Lower lobe of right lung (tissue), 2 donors: ENCODE data around the gene NRXN2. TPM values are rescaled to one million over a fixed set of nuclear protein-coding genes. Genes with fewer than 3 reads are reported as not detected.
A peak's percentile ranks its signal among the peaks of the same experiment; 100 is the strongest.

ENCODE experiments used
- ATAC-seq, 2 donors: fragments of 200-7000 bp; cut with Tn5 transposase; one replicate each; pipeline ENCODE4 v1.9.1; 2020 to 2022; ENCODE audit warnings: mild to moderate bottlenecking in 2 of 2, moderate library complexity in 2 of 2
- DNase-seq: peaks from one replicate; pipeline ENCODE4 v3.0.0-alpha.2; 2020
- H3K27ac ChIP-seq: fragments of 200-600 bp; one replicate; pipeline ENCODE4 v1.8.0; 2022
- H3K27me3 ChIP-seq: fragments of 200-600 bp; one replicate; pipeline ENCODE4 v1.8.0; 2022; ENCODE audit warnings: low read depth
- H3K36me3 ChIP-seq: fragments of 200-600 bp; one replicate; pipeline ENCODE4 v1.8.0; 2022; ENCODE audit warnings: mild to moderate bottlenecking
- H3K4me1 ChIP-seq: fragments of 200-600 bp; one replicate; pipeline ENCODE4 v1.8.0; 2022
- H3K4me3 ChIP-seq: fragments of 200-600 bp; one replicate; pipeline ENCODE4 v1.8.0; 2022; ENCODE audit warnings: mild to moderate bottlenecking
- H3K9me3 ChIP-seq: fragments of 200-600 bp; one replicate; pipeline ENCODE4 v1.8.0; 2022
- intact Hi-C: fragments of 100-400 bp; cut with DNase I; formaldehyde crosslinking; loops from one replicate; pipeline ENCODE4 v1.11.0; 2022
- total RNA-seq: library from RNA; stranded (reverse); fragmentation: NEBNext Ultra II Directional; extraction: Animal tissue kit (Norgen Biotek cat#: 25700); gene quantifications from one replicate; pipeline ENCODE4 v1.2.1, GENCODE V29; 2021
- TF ChIP-seq, protein P1 (sequence below): fragments of 200-600 bp; IDR thresholded peaks from one replicate; pipeline ENCODE4 v1.8.0; 2022; ENCODE audit warnings: antibody characterized with exemption, mild to moderate bottlenecking
- donor health status: DM: no; HTN: yes; CAD: no; lungs with severe emphysema.

The NRXN2 gene
- total RNA-seq, 1 donor from 2014 or later = 1.7 TPM

DNA sequence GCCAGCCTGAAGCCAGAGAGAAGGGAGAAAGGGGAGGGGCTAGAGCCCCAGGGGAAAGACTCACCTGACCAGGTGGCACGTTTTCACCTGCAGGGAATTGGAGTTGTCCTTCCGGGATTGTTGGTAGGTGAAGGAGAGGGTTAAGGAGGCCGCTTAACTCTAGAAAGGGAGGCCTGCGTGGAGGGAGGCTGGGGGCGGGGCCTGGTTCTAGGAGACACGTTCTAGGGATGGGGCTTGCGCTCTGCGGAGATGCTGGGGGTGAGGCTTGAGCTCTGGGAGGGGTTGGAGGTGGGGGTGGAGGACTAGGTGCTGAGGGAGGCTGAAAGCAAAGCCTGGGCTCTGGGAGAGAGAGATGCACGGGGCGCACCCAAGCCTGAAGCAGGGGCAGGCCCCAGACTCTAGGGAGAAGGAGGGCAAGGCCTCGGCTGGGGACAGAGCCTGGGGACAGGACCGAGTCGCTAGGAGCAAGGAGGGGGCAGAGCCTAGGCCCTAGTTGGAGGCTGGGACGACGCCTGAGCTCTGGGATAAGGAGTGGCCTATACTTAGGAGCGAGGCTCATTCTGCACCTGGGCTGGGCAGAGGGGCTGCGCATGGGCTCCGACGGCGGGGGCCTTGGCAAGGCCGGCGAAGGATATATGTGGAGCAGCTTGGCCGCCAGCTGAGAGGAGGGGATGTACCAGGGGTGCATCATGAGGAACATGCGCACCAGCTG lies 18.5 kb upstream of the NRXN2 start:
- H3K27ac ChIP-seq = peak overlapping the region; percentile 94
- peak overlapping the region; percentile 76 for H3K4me3 ChIP-seq
- TF ChIP-seq, protein P1, sequence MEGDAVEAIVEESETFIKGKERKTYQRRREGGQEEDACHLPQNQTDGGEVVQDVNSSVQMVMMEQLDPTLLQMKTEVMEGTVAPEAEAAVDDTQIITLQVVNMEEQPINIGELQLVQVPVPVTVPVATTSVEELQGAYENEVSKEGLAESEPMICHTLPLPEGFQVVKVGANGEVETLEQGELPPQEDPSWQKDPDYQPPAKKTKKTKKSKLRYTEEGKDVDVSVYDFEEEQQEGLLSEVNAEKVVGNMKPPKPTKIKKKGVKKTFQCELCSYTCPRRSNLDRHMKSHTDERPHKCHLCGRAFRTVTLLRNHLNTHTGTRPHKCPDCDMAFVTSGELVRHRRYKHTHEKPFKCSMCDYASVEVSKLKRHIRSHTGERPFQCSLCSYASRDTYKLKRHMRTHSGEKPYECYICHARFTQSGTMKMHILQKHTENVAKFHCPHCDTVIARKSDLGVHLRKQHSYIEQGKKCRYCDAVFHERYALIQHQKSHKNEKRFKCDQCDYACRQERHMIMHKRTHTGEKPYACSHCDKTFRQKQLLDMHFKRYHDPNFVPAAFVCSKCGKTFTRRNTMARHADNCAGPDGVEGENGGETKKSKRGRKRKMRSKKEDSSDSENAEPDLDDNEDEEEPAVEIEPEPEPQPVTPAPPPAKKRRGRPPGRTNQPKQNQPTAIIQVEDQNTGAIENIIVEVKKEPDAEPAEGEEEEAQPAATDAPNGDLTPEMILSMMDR = no peak
- intact Hi-C loops = no loop called here
- peaks cover 14% of the 10 kb centered on the region for H3K27me3 ChIP-seq
- H3K9me3 ChIP-seq = no peaks in the 10 kb centered on the region
- H3K36me3 ChIP-seq = peaks cover 16% of the 10 kb centered on the region
- DNase-seq (no peak), ATAC-seq (no peak)
- H3K4me1 ChIP-seq = peaks cover 40% of the 10 kb centered on the region

DNA sequence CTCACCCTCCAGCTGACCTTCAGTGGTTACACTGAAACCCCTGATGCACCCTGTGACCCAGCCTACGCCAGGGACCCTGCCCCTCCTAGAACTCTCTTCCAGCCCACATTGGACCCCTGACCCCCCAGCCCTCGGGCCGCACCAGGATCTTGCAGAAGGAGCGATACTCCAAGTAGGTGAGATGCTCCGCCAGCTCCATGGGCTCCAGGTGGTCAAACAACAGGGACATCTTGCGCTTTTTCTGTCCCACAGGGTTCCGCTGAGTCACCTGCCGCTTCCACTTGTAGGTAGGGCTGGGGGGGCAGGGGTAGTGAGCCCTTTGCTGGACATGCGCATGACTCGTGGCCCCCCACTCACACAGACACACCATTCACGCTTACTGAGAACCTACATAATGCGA lies 16.9 kb upstream of the NRXN2 start:
- H3K36me3 ChIP-seq = peaks cover 32% of the 10 kb centered on the region
- no peak overlapping the region for H3K27ac ChIP-seq
- ATAC-seq (no peak), DNase-seq (no peak)
- H3K4me3 ChIP-seq = no peak overlapping the region
- no peaks in the 10 kb centered on the region for H3K9me3 ChIP-seq
- intact Hi-C loops = no loop called here
- H3K27me3 ChIP-seq = peaks cover 14% of the 10 kb centered on the region
- peaks cover 29% of the 10 kb centered on the region for H3K4me1 ChIP-seq
- TF ChIP-seq, protein P1 = no peak

DNA sequence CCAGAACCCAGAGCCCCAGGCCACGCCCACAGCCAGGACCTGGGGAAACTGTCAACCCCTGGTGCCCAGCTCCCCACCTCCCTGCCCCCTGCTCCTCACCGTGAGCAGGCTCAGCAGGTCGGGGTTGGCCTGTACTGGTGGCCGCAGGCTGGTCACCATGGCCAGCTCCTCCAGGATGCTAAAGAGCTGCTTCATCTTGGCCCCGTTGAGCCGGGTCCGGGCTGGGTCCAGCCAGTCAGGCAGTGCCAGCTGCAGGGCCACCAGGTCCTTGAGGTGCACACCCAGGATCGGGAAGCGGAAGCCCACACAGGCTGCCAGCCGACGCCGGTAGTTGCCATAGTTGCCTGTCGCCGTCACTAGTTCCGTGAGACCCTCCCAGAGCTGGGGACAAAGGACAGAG lies 13.7 kb upstream of the NRXN2 start:
- intact Hi-C loops = no loop called here
- Histone ChIP-seq H3K36me3 (peaks cover 43% of the 10 kb centered on the region), H3K4me3 (no peak overlapping the region), H3K27me3 (peaks cover under 1% of the 10 kb centered on the region), H3K9me3 (no peaks in the 10 kb centered on the region), H3K4me1 (peaks cover 3% of the 10 kb centered on the region), H3K27ac (no peak overlapping the region)
- ATAC-seq (no peak), DNase-seq (no peak)
- TF ChIP-seq, protein P1 = no peak

DNA sequence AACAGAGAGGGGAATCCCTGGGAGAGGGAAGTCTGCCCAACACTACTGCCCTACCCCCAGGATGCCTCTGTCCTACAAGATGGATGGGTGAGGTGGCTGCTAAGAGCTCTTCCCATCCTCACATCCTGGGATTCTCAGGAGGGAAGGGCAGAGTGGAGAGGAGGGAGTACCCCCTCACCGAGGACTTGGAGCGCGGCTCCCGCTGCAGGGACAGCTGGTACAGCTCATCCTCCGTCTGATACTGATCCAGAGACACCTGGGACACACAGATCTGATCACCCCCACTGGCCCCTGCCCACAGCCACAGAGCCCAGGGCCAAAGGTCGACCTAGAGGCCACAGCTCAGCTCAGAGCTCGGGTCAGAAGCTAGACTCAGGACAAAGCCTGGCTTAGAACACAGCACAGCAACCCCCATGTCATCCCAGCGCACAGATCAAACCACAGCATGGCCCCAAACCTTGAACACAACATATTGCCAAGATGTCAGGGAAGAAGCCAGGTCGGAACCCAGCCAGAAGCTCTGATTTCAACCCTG lies 12.8 kb upstream of the NRXN2 start:
- intact Hi-C loops = no loop called here
- peaks cover 48% of the 10 kb centered on the region for H3K36me3 ChIP-seq
- ATAC-seq (peak in 1 of 2 donors; percentile 9), DNase-seq (no peak)
- no peaks in the 10 kb centered on the region for H3K9me3 ChIP-seq
- H3K4me3 ChIP-seq = no peak overlapping the region
- no peak overlapping the region for H3K27ac ChIP-seq
- no peaks in the 10 kb centered on the region for H3K27me3 ChIP-seq
- no peaks in the 10 kb centered on the region for H3K4me1 ChIP-seq
- TF ChIP-seq, protein P1 = no peak

DNA sequence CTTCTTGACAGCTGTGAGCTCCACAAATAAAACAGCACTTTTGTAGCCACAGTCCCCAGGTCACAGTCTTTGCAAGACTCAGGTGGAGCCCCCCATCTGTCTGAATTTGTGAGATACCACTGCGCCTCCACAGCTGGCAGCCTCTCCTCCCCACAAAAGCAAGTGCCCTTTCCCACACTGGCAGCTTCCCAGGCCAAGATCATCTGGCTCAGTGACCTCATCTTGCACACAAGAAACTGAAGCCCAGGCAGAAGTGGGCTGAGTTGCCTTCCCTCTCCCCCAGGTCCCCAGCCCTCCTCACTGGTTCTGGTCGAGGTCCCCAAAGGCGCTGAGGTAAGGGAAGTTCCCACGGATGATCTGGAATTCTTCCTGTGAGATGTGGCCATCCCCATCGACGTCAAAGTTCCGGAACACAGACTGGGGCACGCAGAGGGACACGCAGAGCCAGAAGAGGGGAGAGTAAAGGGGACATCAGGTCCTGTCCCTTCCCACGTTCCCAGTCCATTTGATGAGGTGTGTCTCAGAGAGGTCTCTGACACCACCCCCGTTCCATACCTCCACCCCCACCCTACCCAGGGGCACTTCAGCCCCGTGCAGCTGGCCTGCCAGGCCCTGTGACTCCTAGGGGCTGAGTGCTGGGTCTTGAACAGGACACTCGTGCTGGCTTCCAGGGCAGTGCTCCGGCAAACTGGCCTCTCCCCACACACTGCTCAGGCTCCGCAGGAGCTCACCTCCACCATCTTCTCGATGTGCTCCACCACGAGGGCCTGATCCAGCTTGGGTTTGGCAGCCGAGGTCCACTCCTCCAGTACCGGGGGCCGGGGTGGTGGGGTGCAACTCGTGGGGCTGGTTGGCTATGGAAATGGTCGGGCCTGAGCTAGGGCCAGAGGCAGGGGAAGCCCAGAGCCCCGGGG lies 12.1 kb upstream of the NRXN2 start:
- Histone ChIP-seq H3K27me3 (no peaks in the 10 kb centered on the region), H3K9me3 (no peaks in the 10 kb centered on the region), H3K36me3 (peaks cover 51% of the 10 kb centered on the region), H3K4me1 (no peaks in the 10 kb centered on the region), H3K4me3 (no peak overlapping the region), H3K27ac (no peak overlapping the region)
- intact Hi-C loops = no loop called here
- DNase-seq (no peak), ATAC-seq (peak in 1 of 2 donors; percentile 18)
- TF ChIP-seq, protein P1 = no peak
